Measurements from ENCODE around the gene LEO1.

Gene LEO1

DNA sequence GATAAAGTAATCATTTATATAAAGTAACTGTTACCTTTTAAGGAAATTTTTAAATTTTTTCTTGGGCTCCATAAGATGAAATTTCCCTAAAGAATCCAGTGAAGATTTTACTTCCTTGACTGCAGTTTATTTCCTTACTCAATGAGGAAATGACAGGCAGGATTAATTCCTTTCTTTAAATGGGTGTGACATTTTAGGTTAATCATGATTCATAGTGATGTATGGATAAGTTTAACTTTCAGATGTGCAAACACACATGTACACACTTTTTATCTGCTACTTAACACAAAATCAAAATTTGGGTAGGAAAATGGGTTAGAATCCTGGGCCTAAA, 11.2 kb upstream of the LEO1 start:
- no peak overlapping the region for H3K9ac ChIP-seq (ENCODE audit: low read length)
- H3K27me3 ChIP-seq (ENCODE audit: insufficient read depth, low read length): no peaks in the 10 kb centered on the region
- H3K9me2 ChIP-seq (ENCODE audit: low read depth, low read length): no peaks in the 10 kb centered on the region
- no peaks in the 10 kb centered on the region for H4K20me1 ChIP-seq (ENCODE audit: insufficient read depth, low read length)
- H3K4me1 ChIP-seq (ENCODE audit: insufficient read depth, low read length, severe bottlenecking): peaks cover 9% of the 10 kb centered on the region
- H2AFZ ChIP-seq (ENCODE audit: low read length): peak overlapping the region; percentile 61; the same call in 1 of the 2 replicates
- no peaks in the 10 kb centered on the region for H3K79me2 ChIP-seq (ENCODE audit: insufficient read depth, low read length)
- H3K4me2 ChIP-seq (ENCODE audit: low read length): no peak overlapping the region
- TF ChIP-seq, protein P1, sequence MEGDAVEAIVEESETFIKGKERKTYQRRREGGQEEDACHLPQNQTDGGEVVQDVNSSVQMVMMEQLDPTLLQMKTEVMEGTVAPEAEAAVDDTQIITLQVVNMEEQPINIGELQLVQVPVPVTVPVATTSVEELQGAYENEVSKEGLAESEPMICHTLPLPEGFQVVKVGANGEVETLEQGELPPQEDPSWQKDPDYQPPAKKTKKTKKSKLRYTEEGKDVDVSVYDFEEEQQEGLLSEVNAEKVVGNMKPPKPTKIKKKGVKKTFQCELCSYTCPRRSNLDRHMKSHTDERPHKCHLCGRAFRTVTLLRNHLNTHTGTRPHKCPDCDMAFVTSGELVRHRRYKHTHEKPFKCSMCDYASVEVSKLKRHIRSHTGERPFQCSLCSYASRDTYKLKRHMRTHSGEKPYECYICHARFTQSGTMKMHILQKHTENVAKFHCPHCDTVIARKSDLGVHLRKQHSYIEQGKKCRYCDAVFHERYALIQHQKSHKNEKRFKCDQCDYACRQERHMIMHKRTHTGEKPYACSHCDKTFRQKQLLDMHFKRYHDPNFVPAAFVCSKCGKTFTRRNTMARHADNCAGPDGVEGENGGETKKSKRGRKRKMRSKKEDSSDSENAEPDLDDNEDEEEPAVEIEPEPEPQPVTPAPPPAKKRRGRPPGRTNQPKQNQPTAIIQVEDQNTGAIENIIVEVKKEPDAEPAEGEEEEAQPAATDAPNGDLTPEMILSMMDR (IDR thresholded peaks at IDR 0.05; ENCODE audit: low read length): no peak
- no peak overlapping the region for H3K27ac ChIP-seq (ENCODE audit: low read depth, low read length, poor library complexity, severe bottlenecking)
- H3K36me3 ChIP-seq (ENCODE audit: insufficient read depth, low read length): no peaks in the 10 kb centered on the region
- no peaks in the 10 kb centered on the region for H3K9me3 ChIP-seq (ENCODE audit: low read length)
- no peaks in the 10 kb centered on the region for H3F3A ChIP-seq (ENCODE audit: insufficient read depth, low read length)
- H3K4me3 ChIP-seq (ENCODE audit: low read depth, low read length, poor library complexity, severe bottlenecking): no peak overlapping the region

DNA sequence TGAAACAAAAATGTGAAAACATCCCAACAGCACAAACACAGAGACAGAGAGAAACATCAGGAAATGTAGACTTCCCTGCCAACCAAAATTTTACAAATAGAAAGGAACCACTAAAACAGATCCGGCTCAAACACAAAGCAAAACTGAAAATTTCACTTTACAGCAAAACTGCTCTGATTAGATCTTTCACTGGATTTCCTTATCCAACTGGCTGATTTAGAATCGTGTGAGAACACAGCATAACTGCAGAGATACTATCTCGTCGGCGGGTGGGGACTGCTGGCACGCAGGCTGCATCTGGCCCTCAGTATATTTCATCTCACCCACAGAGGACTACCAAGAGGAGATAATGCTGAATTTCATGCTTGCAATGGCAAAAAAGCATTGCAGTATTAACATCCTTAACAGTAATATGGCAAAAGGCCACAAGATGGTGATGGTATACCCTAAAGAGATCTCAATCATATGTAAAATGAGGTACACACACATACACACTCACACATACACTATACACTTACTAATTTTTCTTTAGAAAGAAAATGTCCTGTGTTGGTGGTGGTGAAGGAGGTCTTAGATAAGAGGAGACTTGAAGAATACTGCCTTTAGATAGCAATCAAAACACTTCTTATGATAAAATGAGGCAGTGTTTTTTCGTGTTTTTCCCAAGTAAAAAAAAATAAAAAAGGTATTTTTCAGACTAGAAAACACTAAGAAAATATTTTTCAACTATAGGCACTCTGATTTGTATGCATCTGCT, 10.6 kb upstream of the LEO1 start:
- Histone ChIP-seq H3K4me2 (ENCODE audit: low read length) (peak overlapping the region; percentile 54), H3F3A (ENCODE audit: insufficient read depth, low read length) (no peaks in the 10 kb centered on the region), H3K79me2 (ENCODE audit: insufficient read depth, low read length) (no peaks in the 10 kb centered on the region), H3K9ac (ENCODE audit: low read length) (peak overlapping the region; percentile 29; the same call in 1 of the 2 replicates), H3K4me3 (ENCODE audit: low read depth, low read length, poor library complexity, severe bottlenecking) (peak overlapping the region; percentile 22), H3K9me3 (ENCODE audit: low read length) (no peaks in the 10 kb centered on the region), H3K27ac (ENCODE audit: low read depth, low read length, poor library complexity, severe bottlenecking) (no peak overlapping the region), H3K36me3 (ENCODE audit: insufficient read depth, low read length) (no peaks in the 10 kb centered on the region), H3K4me1 (ENCODE audit: insufficient read depth, low read length, severe bottlenecking) (peaks cover 9% of the 10 kb centered on the region), H2AFZ (ENCODE audit: low read length) (peak overlapping the region; percentile 61; the same call in 1 of the 2 replicates), H3K27me3 (ENCODE audit: insufficient read depth, low read length) (no peaks in the 10 kb centered on the region), H3K9me2 (ENCODE audit: low read depth, low read length) (no peaks in the 10 kb centered on the region), H4K20me1 (ENCODE audit: insufficient read depth, low read length) (no peaks in the 10 kb centered on the region)
- no peak for TF ChIP-seq EZH2 (IDR thresholded peaks at IDR 0.05; ENCODE audit: borderline replicate concordance, low read length)
- TF ChIP-seq, protein P1 (IDR thresholded peaks at IDR 0.05; ENCODE audit: low read length): peak; percentile 87

DNA sequence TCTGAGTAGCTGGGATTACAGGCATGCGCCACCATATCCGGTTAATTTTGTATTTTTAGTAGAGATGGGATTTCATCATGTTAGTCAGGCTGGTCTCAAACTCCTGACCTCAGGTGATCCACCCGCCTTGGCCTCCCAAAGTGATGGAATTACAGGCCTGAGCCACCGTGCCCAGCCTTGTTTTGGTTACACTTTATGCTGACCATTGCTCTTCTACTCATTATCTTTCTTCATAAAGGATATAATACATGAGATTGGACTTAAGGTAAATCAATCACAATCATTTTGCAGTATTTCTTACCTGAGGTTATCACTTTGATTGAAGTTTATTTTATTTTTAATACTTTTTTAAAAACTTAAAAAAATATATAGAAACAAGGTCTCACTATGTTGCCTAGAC, 2.2 kb upstream of the LEO1 start:
- Histone ChIP-seq H3K9me2 (ENCODE audit: low read depth, low read length) (no peaks in the 10 kb centered on the region), H2AFZ (ENCODE audit: low read length) (no peak overlapping the region), H3K4me1 (ENCODE audit: insufficient read depth, low read length, severe bottlenecking) (peaks cover 20% of the 10 kb centered on the region), H3K9me3 (ENCODE audit: low read length) (no peaks in the 10 kb centered on the region), H3K79me2 (ENCODE audit: insufficient read depth, low read length) (peaks cover 27% of the 10 kb centered on the region), H4K20me1 (ENCODE audit: insufficient read depth, low read length) (no peaks in the 10 kb centered on the region), H3F3A (ENCODE audit: insufficient read depth, low read length) (no peaks in the 10 kb centered on the region), H3K9ac (ENCODE audit: low read length) (no peak overlapping the region), H3K36me3 (ENCODE audit: insufficient read depth, low read length) (no peaks in the 10 kb centered on the region; the same call in 1 of the 2 replicates), H3K4me3 (ENCODE audit: low read depth, low read length, poor library complexity, severe bottlenecking) (no peak overlapping the region), H3K4me2 (ENCODE audit: low read length) (no peak overlapping the region), H3K27me3 (ENCODE audit: insufficient read depth, low read length) (no peaks in the 10 kb centered on the region), H3K27ac (ENCODE audit: low read depth, low read length, poor library complexity, severe bottlenecking) (no peak overlapping the region)
- no peak for TF ChIP-seq EZH2 (IDR thresholded peaks at IDR 0.05; ENCODE audit: borderline replicate concordance, low read length)
- TF ChIP-seq, protein P1 (IDR thresholded peaks at IDR 0.05; ENCODE audit: low read length): no peak
